ENCODE data around the gene DOCK1.
"Not testable (repeated sequence)": the region's sequence is repeated elsewhere in the genome, so short reads cannot be mapped to it uniquely, and the experiment has no call there.

Gene DOCK1

DNA sequence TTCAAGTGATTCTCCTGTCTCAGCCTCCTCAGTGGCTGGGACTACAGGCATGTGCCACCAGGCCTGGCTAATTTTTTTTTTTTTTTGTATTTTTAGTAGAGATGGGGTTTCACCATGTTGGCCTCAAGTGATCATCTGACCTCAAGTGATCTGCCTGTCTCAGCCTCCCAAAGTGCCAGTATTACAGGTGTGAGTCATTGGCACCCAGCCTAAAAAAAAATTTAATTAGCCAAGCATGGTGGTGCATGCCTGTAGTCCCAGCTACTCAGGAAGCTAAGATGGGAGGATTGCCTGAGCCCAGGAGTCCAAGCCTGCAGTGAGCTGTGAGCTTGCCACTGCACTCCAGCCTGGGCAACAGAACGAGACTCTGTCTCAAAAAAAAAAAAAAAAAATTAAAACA, 16.8 kb upstream of the DOCK1 start:
- H4K91ac ChIP-seq (ENCODE audit: low read depth, low read length, poor library complexity); H3K23ac ChIP-seq (ENCODE audit: low read depth, low read length, poor library complexity); H2AFZ ChIP-seq (ENCODE audit: low read length); H3K27ac ChIP-seq (replicated peaks; ENCODE audit: low read length); H3K9me3 ChIP-seq (replicated peaks in 1 of 2; ENCODE audit: control insufficient read depth in 2 of 2, insufficient read depth in 1 of 2, low read depth in 1 of 2, low read length in 2 of 2); H3K27me3 ChIP-seq (ENCODE audit: control insufficient read depth in 3 of 3, insufficient read depth in 3 of 3, low read depth in 1 of 3, low read length in 3 of 3); DNase-seq (ENCODE audit: low spot score); H2AK5ac ChIP-seq (ENCODE audit: low read depth, low read length); H3K9ac ChIP-seq (ENCODE audit: low read depth, low read length, poor library complexity); H3K4ac ChIP-seq (ENCODE audit: low read length); H3K4me2 ChIP-seq (ENCODE audit: insufficient read depth, low read length, poor library complexity, severe bottlenecking); H3K79me1 ChIP-seq (ENCODE audit: low read depth, low read length); H2BK12ac ChIP-seq (ENCODE audit: low read length); H2BK15ac ChIP-seq (ENCODE audit: low read length); H3K4me3 ChIP-seq (ENCODE audit: low read length in 2 of 2); H3K14ac ChIP-seq (ENCODE audit: low read length); H3K36me3 ChIP-seq (replicated peaks in 1 of 2; ENCODE audit: control insufficient read depth in 2 of 2, insufficient read depth in 2 of 2, low read length in 2 of 2); H4K8ac ChIP-seq (ENCODE audit: low read depth, low read length); H3K18ac ChIP-seq (ENCODE audit: low read length); H3K4me1 ChIP-seq (ENCODE audit: control insufficient read depth in 2 of 2, insufficient read depth in 1 of 2, low read depth in 1 of 2, low read length in 2 of 2); H2BK120ac ChIP-seq (ENCODE audit: low read depth, low read length); H2BK5ac ChIP-seq (ENCODE audit: low read length): not testable (repeated sequence)
- no CpG with 5 or more reads among the region's 1 CpG for WGBS, 2 donors (ENCODE audit: extremely low coverage in 2 of 2, insufficient read length in 2 of 2, insufficient replicate concordance in 1 of 2)

DNA sequence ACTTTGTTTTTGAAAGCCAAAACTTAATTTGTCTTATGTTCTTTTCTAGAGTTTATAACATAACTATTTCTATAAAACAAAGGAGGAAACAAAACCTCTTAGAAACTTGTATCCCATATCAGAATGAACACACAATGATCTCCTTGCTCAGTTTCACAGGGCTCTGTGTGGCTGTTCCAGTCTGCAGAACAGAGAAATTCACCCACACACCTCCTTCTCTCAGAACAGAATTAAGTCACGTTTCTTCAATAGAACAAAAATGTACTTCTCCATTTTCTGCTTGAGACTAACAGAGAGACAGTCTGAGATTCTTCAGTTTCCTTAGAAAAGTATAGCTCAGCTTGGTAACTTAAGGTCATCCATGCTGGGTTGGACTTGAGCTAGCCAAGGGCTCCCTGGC, 15.8 kb upstream of the DOCK1 start:
- no peak overlapping the region for H2BK15ac ChIP-seq (ENCODE audit: low read length)
- H2BK12ac ChIP-seq (ENCODE audit: low read length): no peak overlapping the region
- no peak overlapping the region for H4K91ac ChIP-seq (ENCODE audit: low read depth, low read length, poor library complexity)
- H3K4me2 ChIP-seq (ENCODE audit: insufficient read depth, low read length, poor library complexity, severe bottlenecking): no peak overlapping the region
- no CpG with 5 or more reads among the region's 1 CpG for WGBS, 2 donors (ENCODE audit: extremely low coverage in 2 of 2, insufficient read length in 2 of 2, insufficient replicate concordance in 1 of 2)
- H3K79me1 ChIP-seq (ENCODE audit: low read depth, low read length): no peaks in the 10 kb centered on the region
- H3K4me1 ChIP-seq (ENCODE audit: control insufficient read depth in 2 of 2, insufficient read depth in 1 of 2, low read depth in 1 of 2, low read length in 2 of 2): no peaks in the 10 kb centered on the region
- no peak overlapping the region for H2BK120ac ChIP-seq (ENCODE audit: low read depth, low read length)
- H3K9me3 ChIP-seq (replicated peaks in 1 of 2; ENCODE audit: control insufficient read depth in 2 of 2, insufficient read depth in 1 of 2, low read depth in 1 of 2, low read length in 2 of 2): no peaks in the 10 kb centered on the region
- DNase-seq (ENCODE audit: low spot score): no peak
- H3K27ac ChIP-seq (replicated peaks; ENCODE audit: low read length): no peak overlapping the region
- no peak overlapping the region for H2BK5ac ChIP-seq (ENCODE audit: low read length)
- H3K23ac ChIP-seq (ENCODE audit: low read depth, low read length, poor library complexity): no peak overlapping the region
- peaks cover 0 to 4% (median 0%) of the 10 kb centered on the region in 3 experiments for H3K27me3 ChIP-seq (ENCODE audit: control insufficient read depth in 3 of 3, insufficient read depth in 3 of 3, low read depth in 1 of 3, low read length in 3 of 3)
- H2AK5ac ChIP-seq (ENCODE audit: low read depth, low read length): no peak overlapping the region
- H3K9ac ChIP-seq (ENCODE audit: low read depth, low read length, poor library complexity): no peak overlapping the region
- H3K4me3 ChIP-seq (ENCODE audit: low read length in 2 of 2): no peak overlapping the region
- no peak overlapping the region for H3K4ac ChIP-seq (ENCODE audit: low read length)
- no peak overlapping the region for H3K18ac ChIP-seq (ENCODE audit: low read length)
- no peaks in the 10 kb centered on the region for H3K36me3 ChIP-seq (replicated peaks in 1 of 2; ENCODE audit: control insufficient read depth in 2 of 2, insufficient read depth in 2 of 2, low read length in 2 of 2)
- H4K8ac ChIP-seq (ENCODE audit: low read depth, low read length): no peak overlapping the region
- H2AFZ ChIP-seq (ENCODE audit: low read length): no peak overlapping the region
- H3K14ac ChIP-seq (ENCODE audit: low read length): no peak overlapping the region

DNA sequence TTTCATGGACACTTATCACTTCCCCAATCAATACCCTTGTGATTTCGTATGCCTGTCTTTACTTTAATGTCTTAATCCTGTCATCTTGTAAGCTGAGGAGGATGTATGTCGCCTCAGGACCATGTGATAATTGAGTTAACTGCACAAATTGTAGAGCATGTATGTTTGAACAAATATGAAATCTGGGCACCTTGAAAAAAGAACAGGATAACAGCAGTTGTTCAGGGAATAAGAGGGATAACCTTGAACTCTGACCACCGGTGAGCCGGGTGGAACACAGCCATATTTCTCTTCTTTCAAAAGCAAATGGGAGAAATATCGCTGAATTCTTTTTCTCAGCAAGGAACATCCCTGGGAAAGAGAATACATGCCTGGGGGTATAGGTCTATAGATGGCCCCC, 14.4 kb upstream of the DOCK1 start:
- no CpG with 5 or more reads among the region's 5 CpGs for WGBS, 2 donors (ENCODE audit: extremely low coverage in 2 of 2, insufficient read length in 2 of 2, insufficient replicate concordance in 1 of 2)
- not testable (repeated sequence) for H3K4me1 ChIP-seq (ENCODE audit: control insufficient read depth in 2 of 2, insufficient read depth in 1 of 2, low read depth in 1 of 2, low read length in 2 of 2); H2BK15ac ChIP-seq (ENCODE audit: low read length); H2BK5ac ChIP-seq (ENCODE audit: low read length); H3K4ac ChIP-seq (ENCODE audit: low read length); H3K9ac ChIP-seq (ENCODE audit: low read depth, low read length, poor library complexity); H3K4me2 ChIP-seq (ENCODE audit: insufficient read depth, low read length, poor library complexity, severe bottlenecking); H4K91ac ChIP-seq (ENCODE audit: low read depth, low read length, poor library complexity); H2AFZ ChIP-seq (ENCODE audit: low read length); H4K8ac ChIP-seq (ENCODE audit: low read depth, low read length); H3K14ac ChIP-seq (ENCODE audit: low read length); H2BK120ac ChIP-seq (ENCODE audit: low read depth, low read length); H3K23ac ChIP-seq (ENCODE audit: low read depth, low read length, poor library complexity); DNase-seq (ENCODE audit: low spot score); H3K36me3 ChIP-seq (replicated peaks in 1 of 2; ENCODE audit: control insufficient read depth in 2 of 2, insufficient read depth in 2 of 2, low read length in 2 of 2); H3K79me1 ChIP-seq (ENCODE audit: low read depth, low read length); H3K4me3 ChIP-seq (ENCODE audit: low read length in 2 of 2); H3K27ac ChIP-seq (replicated peaks; ENCODE audit: low read length); H3K9me3 ChIP-seq (replicated peaks in 1 of 2; ENCODE audit: control insufficient read depth in 2 of 2, insufficient read depth in 1 of 2, low read depth in 1 of 2, low read length in 2 of 2); H3K27me3 ChIP-seq (ENCODE audit: control insufficient read depth in 3 of 3, insufficient read depth in 3 of 3, low read depth in 1 of 3, low read length in 3 of 3); H2BK12ac ChIP-seq (ENCODE audit: low read length); H2AK5ac ChIP-seq (ENCODE audit: low read depth, low read length); H3K18ac ChIP-seq (ENCODE audit: low read length)

DNA sequence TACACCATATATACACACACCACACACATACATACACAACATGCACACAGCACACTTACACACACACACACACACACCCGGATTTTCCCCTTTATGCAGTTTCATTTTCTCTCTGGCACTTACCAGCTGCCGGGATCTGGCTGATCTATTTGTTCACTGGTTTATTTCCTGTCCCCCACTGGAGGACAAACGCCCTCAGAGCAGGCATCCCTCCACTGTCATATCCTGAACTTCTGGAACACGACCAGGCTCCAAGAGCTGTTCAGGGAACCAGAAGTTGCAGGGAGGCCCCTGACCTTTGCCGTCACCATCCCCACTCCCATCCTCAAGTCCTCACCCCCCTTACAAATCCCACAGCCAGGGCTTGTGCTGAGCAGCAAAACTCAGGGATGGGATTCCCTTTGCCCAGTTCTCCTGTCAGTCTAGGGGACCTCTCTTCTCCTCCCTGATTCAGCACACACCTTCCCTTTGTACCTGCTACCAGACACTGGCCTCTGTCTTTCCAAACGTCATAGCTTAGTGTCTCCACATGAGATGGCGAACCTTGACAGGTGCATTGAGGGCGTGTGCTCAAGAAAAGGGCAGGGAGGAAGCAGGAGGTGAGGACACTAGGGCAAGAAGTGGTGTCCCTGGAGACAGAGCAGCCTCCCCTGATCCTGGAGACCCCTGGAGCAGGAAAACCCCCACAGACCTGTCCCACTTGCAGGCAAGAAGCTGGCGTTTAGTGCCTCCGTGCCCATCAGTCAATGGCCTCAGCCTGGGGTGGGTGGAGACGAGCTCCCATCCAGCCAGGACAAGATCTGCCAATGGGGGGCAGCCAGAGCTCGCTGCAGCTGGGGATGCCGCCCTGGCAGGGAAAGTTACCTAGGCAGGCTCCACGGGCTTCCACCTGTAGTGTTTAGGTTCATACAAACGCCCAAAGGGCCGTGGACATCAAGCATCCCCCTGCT, 12.7 kb upstream of the DOCK1 start:
- no CpG with 5 or more reads among the region's 16 CpGs for WGBS, 2 donors (ENCODE audit: extremely low coverage in 2 of 2, insufficient read length in 2 of 2, insufficient replicate concordance in 1 of 2)
- Histone ChIP-seq H3K4me2 (ENCODE audit: insufficient read depth, low read length, poor library complexity, severe bottlenecking) (no peak overlapping the region), H2BK5ac (ENCODE audit: low read length) (no peak overlapping the region), H3K9ac (ENCODE audit: low read depth, low read length, poor library complexity) (peak overlapping the region; percentile 38), H2BK15ac (ENCODE audit: low read length) (no peak overlapping the region), H3K18ac (ENCODE audit: low read length) (no peak overlapping the region), H3K4ac (ENCODE audit: low read length) (no peak overlapping the region), H3K27me3 (ENCODE audit: control insufficient read depth in 3 of 3, insufficient read depth in 3 of 3, low read depth in 1 of 3, low read length in 3 of 3) (peaks cover 0 to 4% (median 0%) of the 10 kb centered on the region in 3 experiments), H3K36me3 (replicated peaks in 1 of 2; ENCODE audit: control insufficient read depth in 2 of 2, insufficient read depth in 2 of 2, low read length in 2 of 2) (no peaks in the 10 kb centered on the region), H3K23ac (ENCODE audit: low read depth, low read length, poor library complexity) (no peak overlapping the region), H3K4me1 (ENCODE audit: control insufficient read depth in 2 of 2, insufficient read depth in 1 of 2, low read depth in 1 of 2, low read length in 2 of 2) (no peaks in the 10 kb centered on the region), H3K4me3 (ENCODE audit: low read length in 2 of 2) (no peak overlapping the region), H4K8ac (ENCODE audit: low read depth, low read length) (no peak overlapping the region), H2BK12ac (ENCODE audit: low read length) (no peak overlapping the region), H3K27ac (replicated peaks; ENCODE audit: low read length) (no peak overlapping the region), H4K91ac (ENCODE audit: low read depth, low read length, poor library complexity) (no peak overlapping the region), H3K14ac (ENCODE audit: low read length) (no peak overlapping the region), H3K79me1 (ENCODE audit: low read depth, low read length) (no peaks in the 10 kb centered on the region), H2AFZ (ENCODE audit: low read length) (no peak overlapping the region), H2AK5ac (ENCODE audit: low read depth, low read length) (no peak overlapping the region), H2BK120ac (ENCODE audit: low read depth, low read length) (no peak overlapping the region), H3K9me3 (replicated peaks in 1 of 2; ENCODE audit: control insufficient read depth in 2 of 2, insufficient read depth in 1 of 2, low read depth in 1 of 2, low read length in 2 of 2) (peaks cover 0 to 5% of the 10 kb centered on the region in 2 donors)
- DNase-seq (ENCODE audit: low spot score): no peak

All from neuronal stem cell (in vitro differentiated cells).